GM12892 (cell line): ENCODE measurements around the gene AUH.

Experiments used
- POLR2A ChIP-seq: IDR thresholded peaks from 2 replicates; pipeline ENCODE4 v1.6.1; 2011; ENCODE audit warnings: low read depth, low read length, control low read depth
- TAF1 ChIP-seq: IDR thresholded peaks from 2 replicates; pipeline ENCODE4 v1.6.1; 2011; ENCODE audit warnings: low read depth, mild to moderate bottlenecking, control low read depth, low read length, borderline replicate concordance

DNA sequence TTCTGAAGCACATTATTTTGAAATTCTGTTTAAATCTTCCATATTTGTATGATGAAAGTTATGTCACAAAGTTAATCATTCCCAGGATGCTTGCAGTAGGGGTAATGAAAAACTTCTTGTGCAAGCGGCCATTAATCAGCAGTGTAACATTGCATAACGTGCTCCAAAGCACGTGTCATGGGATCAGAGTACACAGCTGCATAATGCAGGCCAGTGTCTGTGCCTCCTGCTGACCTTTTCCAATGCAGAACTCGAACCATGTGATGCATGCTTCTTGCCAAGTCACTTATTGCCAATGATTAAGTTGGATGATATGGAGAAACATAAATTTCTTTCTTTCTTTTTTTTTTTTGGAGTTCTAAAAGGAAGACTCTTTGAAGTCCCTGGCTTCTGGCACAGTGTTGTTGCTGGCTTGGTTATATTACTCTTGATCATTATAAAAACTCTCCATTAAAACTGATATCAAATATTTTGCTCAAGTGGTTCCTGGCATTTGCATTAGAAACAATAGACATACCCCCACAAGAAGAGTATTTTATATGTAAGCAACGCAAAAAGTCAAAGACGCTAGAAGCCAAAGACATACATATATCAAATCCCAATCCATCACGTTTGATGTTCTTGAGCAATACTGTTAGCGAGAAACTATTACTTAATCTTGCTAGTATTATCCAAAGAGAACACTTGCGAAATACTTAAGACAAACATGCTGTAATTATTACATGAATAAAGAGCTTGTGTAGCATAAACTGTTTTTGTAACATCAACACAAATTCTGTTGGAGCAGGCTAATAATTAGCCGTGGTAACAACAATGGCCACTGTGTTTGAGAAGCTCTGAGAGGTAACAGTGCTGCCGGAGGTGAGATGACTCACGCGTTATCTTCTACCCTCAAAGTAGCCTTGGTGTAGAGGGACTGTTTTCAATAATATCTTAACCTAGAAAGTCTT, 164.2 kb downstream of the AUH start:
- no peak for TF ChIP-seq TAF1
- TF ChIP-seq POLR2A = no peak
